KOPT-K1 (cell line): Measurements from ENCODE around the gene CCDC157.

Experiments used
- H3K27ac ChIP-seq: fragments of 200-600 bp; sonication (generic); 2 replicates; pipeline ENCODE4 v1.5.1; 2016; ENCODE audit warnings: antibody characterized with exemption, mild to moderate bottlenecking, low read depth, low read length; ENCODE audit not compliant: poor library complexity, severe bottlenecking
- H3K36me3 ChIP-seq: fragments of 200-600 bp; sonication (generic); 2 replicates; pipeline ENCODE4 v1.5.1; 2017; ENCODE audit warnings: antibody characterized with exemption, mild to moderate bottlenecking, low read length, moderate library complexity; ENCODE audit not compliant: insufficient read depth
- H3K9me3 ChIP-seq: fragments of 200-600 bp; sonication (generic); 2 replicates; pipeline ENCODE4 v1.5.1; 2017; ENCODE audit warnings: antibody characterized with exemption, low read length, mild to moderate bottlenecking; ENCODE audit not compliant: insufficient read depth, poor library complexity, severe bottlenecking

CCDC157 gene

GRCh38 chr22:30320021-30320556, 36.7 kb upstream of the CCDC157 start:
- Histone ChIP-seq H3K36me3 (peaks cover 88% of the 10 kb centered on the region), H3K27ac (no peak overlapping the region), H3K9me3 (peaks cover 12% of the 10 kb centered on the region)

- Histone ChIP-seq H3K9me3 (peaks cover 12% of the 10 kb centered on the region), H3K27ac (no peak overlapping the region), H3K36me3 (peaks cover 75% of the 10 kb centered on the region)
Observed at GRCh38 chr22:30321461-30321860, 35.3 kb upstream of the CCDC157 start.

- peaks cover 12% of the 10 kb centered on the region for H3K9me3 ChIP-seq
- peaks cover 59% of the 10 kb centered on the region for H3K36me3 ChIP-seq
- no peak overlapping the region for H3K27ac ChIP-seq
Observed at GRCh38 chr22:30323246-30323645, 33.6 kb upstream of the CCDC157 start.

- Histone ChIP-seq H3K27ac (peak overlapping the region; percentile 84), H3K9me3 (peaks cover 12% of the 10 kb centered on the region), H3K36me3 (peaks cover 56% of the 10 kb centered on the region)
Observed at GRCh38 chr22:30324014-30324730, 32.6 kb upstream of the CCDC157 start.

GRCh38 chr22:30325065-30325720, 31.6 kb upstream of the CCDC157 start:
- H3K27ac ChIP-seq = peak overlapping the region; percentile 84
- H3K36me3 ChIP-seq = peaks cover 54% of the 10 kb centered on the region

GRCh38 chr22:30325724-30326254, 31.0 kb upstream of the CCDC157 start:
- peaks cover 12% of the 10 kb centered on the region for H3K9me3 ChIP-seq
- peak overlapping the region; percentile 84 for H3K27ac ChIP-seq
- H3K36me3 ChIP-seq = peaks cover 53% of the 10 kb centered on the region

More at GRCh38 chr22:30325065-30325720, 31.6 kb upstream of the CCDC157 start:
- H3K9me3 ChIP-seq = peaks cover 12% of the 10 kb centered on the region

GRCh38 chr22:30326255-30326705, 30.5 kb upstream of the CCDC157 start:
- Histone ChIP-seq H3K9me3 (peaks cover 12% of the 10 kb centered on the region), H3K36me3 (peaks cover 53% of the 10 kb centered on the region), H3K27ac (peak overlapping the region; percentile 84)

- H3K36me3 ChIP-seq = peaks cover 53% of the 10 kb centered on the region
- H3K9me3 ChIP-seq = peaks cover 12% of the 10 kb centered on the region
- H3K27ac ChIP-seq = peak within 1 kb of the TSS; percentile 84
Observed at GRCh38 chr22:30326706-30327362, 30.0 kb upstream of the CCDC157 start, which contains the start of gene TBC1D10A. Gene TBC1D10A, minus strand, starts transcription at chr22:30326941. Its CDS starts 60 bp downstream, at chr22:30326881.

GRCh38 chr22:30327864-30328345, 28.9 kb upstream of the CCDC157 start:
- Histone ChIP-seq H3K9me3 (peaks cover 12% of the 10 kb centered on the region), H3K36me3 (peaks cover 58% of the 10 kb centered on the region), H3K27ac (no peak overlapping the region)

GRCh38 chr22:30328466-30329049, 28.2 kb upstream of the CCDC157 start:
- Histone ChIP-seq H3K36me3 (peaks cover 58% of the 10 kb centered on the region), H3K27ac (no peak overlapping the region)

GRCh38 chr22:30332551-30332950, 24.3 kb upstream of the CCDC157 start:
- Histone ChIP-seq H3K27ac (no peak overlapping the region), H3K9me3 (no peaks in the 10 kb centered on the region), H3K36me3 (peaks cover 87% of the 10 kb centered on the region)

More at GRCh38 chr22:30328466-30329049, 28.2 kb upstream of the CCDC157 start:
- peaks cover 12% of the 10 kb centered on the region for H3K9me3 ChIP-seq

GRCh38 chr22:30332994-30333706, 23.7 kb upstream of the CCDC157 start:
- no peak overlapping the region for H3K27ac ChIP-seq
- no peaks in the 10 kb centered on the region for H3K9me3 ChIP-seq
- peaks cover 93% of the 10 kb centered on the region for H3K36me3 ChIP-seq

GRCh38 chr22:30333707-30334087, 23.1 kb upstream of the CCDC157 start:
- Histone ChIP-seq H3K27ac (no peak overlapping the region), H3K9me3 (no peaks in the 10 kb centered on the region), H3K36me3 (peaks cover 97% of the 10 kb centered on the region)

GRCh38 chr22:30334646-30335045, 22.2 kb upstream of the CCDC157 start:
- H3K9me3 ChIP-seq = no peaks in the 10 kb centered on the region
- H3K36me3 ChIP-seq = peaks cover 98% of the 10 kb centered on the region
- H3K27ac ChIP-seq = no peak overlapping the region
